Measurements from ENCODE around the gene TNNI3.

GRCh38 chr19:55105237-55105636, 52.3 kb downstream of the TNNI3 start:
- TF ChIP-seq, protein P1, sequence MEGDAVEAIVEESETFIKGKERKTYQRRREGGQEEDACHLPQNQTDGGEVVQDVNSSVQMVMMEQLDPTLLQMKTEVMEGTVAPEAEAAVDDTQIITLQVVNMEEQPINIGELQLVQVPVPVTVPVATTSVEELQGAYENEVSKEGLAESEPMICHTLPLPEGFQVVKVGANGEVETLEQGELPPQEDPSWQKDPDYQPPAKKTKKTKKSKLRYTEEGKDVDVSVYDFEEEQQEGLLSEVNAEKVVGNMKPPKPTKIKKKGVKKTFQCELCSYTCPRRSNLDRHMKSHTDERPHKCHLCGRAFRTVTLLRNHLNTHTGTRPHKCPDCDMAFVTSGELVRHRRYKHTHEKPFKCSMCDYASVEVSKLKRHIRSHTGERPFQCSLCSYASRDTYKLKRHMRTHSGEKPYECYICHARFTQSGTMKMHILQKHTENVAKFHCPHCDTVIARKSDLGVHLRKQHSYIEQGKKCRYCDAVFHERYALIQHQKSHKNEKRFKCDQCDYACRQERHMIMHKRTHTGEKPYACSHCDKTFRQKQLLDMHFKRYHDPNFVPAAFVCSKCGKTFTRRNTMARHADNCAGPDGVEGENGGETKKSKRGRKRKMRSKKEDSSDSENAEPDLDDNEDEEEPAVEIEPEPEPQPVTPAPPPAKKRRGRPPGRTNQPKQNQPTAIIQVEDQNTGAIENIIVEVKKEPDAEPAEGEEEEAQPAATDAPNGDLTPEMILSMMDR (IDR thresholded peaks at IDR 0.05): no peak
- TF ChIP-seq POLR2AphosphoS5 (IDR thresholded peaks at IDR 0.05) (no peak), EP300 (IDR thresholded peaks at IDR 0.05) (no peak)
